K562 (cell line): ENCODE data around the gene SRPK2. TPM values are rescaled to one million over a fixed set of nuclear protein-coding genes. Genes with fewer than 3 reads are reported as not detected.

Experiments
- BHLHE40 ChIP-seq: IDR thresholded peaks from 2 replicates; pipeline ENCODE4 v1.6.1; 2011; ENCODE audit warnings: low read length, improper control_type of control experiment
- IRF2 ChIP-seq: sonication (generic); formaldehyde crosslinking; IDR thresholded peaks from 2 replicates; pipeline ENCODE4 v1.8.1; 2022; ENCODE audit warnings: mild to moderate bottlenecking, missing genetic modification reagents
- KLF6 ChIP-seq: fragments of 250-450 bp; sonication (Bioruptor Pico); IDR thresholded peaks from 2 replicates; pipeline ENCODE4 v1.4.0; 2020; ENCODE audit warnings: mild to moderate bottlenecking, moderate library complexity, borderline replicate concordance
- ZFP30 ChIP-seq: fragments of 250-450 bp; sonication (Bioruptor Pico); IDR thresholded peaks from 2 replicates; pipeline ENCODE4 v1.8.0; 2022; ENCODE audit warnings: moderate library complexity, mild to moderate bottlenecking, inconsistent platforms, borderline replicate concordance
- polyA plus RNA-seq, 8 experiments: library from polyadenylated mRNA; depleted of rRNA in 4 of 8; stranded (reverse) in 5 of 8; unstranded in 3 of 8; fragments of >200 nt; fragmentation: Nextera tagmentation in 2 of 8; fragmentation: Illumina TruSeq in 1 of 8; extraction: Ambion mirVana in 2 of 8; extraction: Trizol in 1 of 8; gene quantifications; 2 replicates each; pipeline versions ENCODE4 v1.2.1 to v1.2.3, GENCODE V29; 2011 to 2014; ENCODE audit warnings: inconsistent platforms in 1 of 8, missing spikeins in 1 of 8
- total RNA-seq, 7 experiments: library from RNA; depleted of rRNA in 6 of 7; stranded (reverse); fragments of >200 nt in 6 of 7; fragmentation: Illumina TruSeq in 2 of 7; extraction: Trizol in 2 of 7; gene quantifications; 2 replicates each; pipeline versions ENCODE4 v1.2.1 to v1.2.3, GENCODE V29; 2011 to 2021; ENCODE audit warnings: low replicate concordance in 1 of 7
- TF ChIP-seq, protein P1 (sequence below), 2 experiments: IDR thresholded peaks in 1 of 2; conservative IDR thresholded peaks in 1 of 2; 2 replicates each; pipeline ENCODE4 v1.6.1; 2016; ENCODE audit warnings: low read depth in 2 of 2, mild to moderate bottlenecking in 1 of 2, missing compliant biosample characterization in 1 of 2, missing genetic modification characterization in 1 of 2, moderate library complexity in 1 of 2
- TF ChIP-seq, protein P2 (sequence below): fragments of 450-650 bp; IDR thresholded peaks from 2 replicates; pipeline ENCODE4 v1.6.1; 2018; ENCODE audit warnings: mild to moderate bottlenecking, low read depth; ENCODE audit not compliant: partially characterized antibody
- TF ChIP-seq, protein P3 (sequence below): fragments of 250-450 bp; sonication (Bioruptor Pico); IDR thresholded peaks from 2 replicates; pipeline ENCODE4 v1.4.0; 2020; ENCODE audit warnings: mild to moderate bottlenecking, moderate library complexity
- TF ChIP-seq, protein P4 (sequence below): fragments of 250-450 bp; sonication (Bioruptor Pico); IDR thresholded peaks from 2 replicates; pipeline ENCODE4 v1.5.0; 2020; ENCODE audit warnings: mild to moderate bottlenecking
- TF ChIP-seq, protein P5 (sequence below): fragments of 450-650 bp; IDR thresholded peaks from 2 replicates; pipeline ENCODE4 v1.6.1; 2017; ENCODE audit warnings: mild to moderate bottlenecking, moderate library complexity

SRPK2 gene
- total and polyA plus RNA-seq, 9 of the 15 experiments (the other 6 are each of a cell fraction or from before 2014, with no cell fraction given) = 21.5 to 44.7 (median 33.3) TPM

DNA sequence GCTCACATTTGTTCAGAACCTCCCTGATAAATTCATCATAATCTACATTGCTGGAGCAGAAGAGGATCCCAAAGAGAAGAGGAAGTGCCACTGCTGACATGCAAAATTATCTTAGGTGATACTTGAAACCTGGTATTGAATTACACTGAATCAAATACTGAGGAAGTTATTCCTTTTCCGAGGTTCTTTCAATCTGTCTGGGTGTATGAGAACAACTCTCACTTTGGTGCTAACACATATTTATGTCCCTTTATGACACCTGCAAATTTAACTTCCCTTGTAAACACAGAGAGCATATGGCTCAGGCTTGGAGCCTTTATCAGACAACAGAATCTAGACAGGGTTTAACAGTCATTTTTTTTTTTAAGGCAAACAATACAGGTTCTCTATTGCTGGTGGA lies 131.4 kb downstream of the SRPK2 start (continued):
- TF ChIP-seq, protein P1, sequence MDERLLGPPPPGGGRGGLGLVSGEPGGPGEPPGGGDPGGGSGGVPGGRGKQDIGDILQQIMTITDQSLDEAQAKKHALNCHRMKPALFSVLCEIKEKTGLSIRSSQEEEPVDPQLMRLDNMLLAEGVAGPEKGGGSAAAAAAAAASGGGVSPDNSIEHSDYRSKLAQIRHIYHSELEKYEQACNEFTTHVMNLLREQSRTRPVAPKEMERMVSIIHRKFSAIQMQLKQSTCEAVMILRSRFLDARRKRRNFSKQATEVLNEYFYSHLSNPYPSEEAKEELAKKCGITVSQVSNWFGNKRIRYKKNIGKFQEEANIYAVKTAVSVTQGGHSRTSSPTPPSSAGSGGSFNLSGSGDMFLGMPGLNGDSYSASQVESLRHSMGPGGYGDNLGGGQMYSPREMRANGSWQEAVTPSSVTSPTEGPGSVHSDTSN (CRISPR knock-in tag; IDR thresholded peaks at IDR 0.05; ENCODE audit: low read depth) = no peak
- TF ChIP-seq, protein P1 (tag; conservative IDR thresholded peaks at IDR 0.05; ENCODE audit: low read depth) = peak; percentile 48
- TF ChIP-seq, protein P2, sequence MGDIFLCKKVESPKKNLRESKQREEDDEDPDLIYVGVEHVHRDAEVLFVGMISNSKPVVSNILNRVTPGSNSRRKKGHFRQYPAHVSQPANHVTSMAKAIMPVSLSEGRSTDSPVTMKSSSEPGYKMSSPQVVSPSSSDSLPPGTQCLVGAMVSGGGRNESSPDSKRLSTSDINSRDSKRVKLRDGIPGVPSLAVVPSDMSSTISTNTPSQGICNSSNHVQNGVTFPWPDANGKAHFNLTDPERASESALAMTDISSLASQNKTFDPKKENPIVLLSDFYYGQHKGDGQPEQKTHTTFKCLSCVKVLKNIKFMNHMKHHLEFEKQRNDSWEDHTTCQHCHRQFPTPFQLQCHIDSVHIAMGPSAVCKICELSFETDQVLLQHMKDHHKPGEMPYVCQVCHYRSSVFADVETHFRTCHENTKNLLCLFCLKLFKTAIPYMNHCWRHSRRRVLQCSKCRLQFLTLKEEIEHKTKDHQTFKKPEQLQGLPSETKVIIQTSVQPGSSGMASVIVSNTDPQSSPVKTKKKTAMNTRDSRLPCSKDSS = no peak
- no peak for TF ChIP-seq IRF2 (CRISPR knock-in tag)
- 0 out of 2 replicates have a peak, but pooled peaks have one; percentile 4 for TF ChIP-seq BHLHE40
- TF ChIP-seq, protein P3, sequence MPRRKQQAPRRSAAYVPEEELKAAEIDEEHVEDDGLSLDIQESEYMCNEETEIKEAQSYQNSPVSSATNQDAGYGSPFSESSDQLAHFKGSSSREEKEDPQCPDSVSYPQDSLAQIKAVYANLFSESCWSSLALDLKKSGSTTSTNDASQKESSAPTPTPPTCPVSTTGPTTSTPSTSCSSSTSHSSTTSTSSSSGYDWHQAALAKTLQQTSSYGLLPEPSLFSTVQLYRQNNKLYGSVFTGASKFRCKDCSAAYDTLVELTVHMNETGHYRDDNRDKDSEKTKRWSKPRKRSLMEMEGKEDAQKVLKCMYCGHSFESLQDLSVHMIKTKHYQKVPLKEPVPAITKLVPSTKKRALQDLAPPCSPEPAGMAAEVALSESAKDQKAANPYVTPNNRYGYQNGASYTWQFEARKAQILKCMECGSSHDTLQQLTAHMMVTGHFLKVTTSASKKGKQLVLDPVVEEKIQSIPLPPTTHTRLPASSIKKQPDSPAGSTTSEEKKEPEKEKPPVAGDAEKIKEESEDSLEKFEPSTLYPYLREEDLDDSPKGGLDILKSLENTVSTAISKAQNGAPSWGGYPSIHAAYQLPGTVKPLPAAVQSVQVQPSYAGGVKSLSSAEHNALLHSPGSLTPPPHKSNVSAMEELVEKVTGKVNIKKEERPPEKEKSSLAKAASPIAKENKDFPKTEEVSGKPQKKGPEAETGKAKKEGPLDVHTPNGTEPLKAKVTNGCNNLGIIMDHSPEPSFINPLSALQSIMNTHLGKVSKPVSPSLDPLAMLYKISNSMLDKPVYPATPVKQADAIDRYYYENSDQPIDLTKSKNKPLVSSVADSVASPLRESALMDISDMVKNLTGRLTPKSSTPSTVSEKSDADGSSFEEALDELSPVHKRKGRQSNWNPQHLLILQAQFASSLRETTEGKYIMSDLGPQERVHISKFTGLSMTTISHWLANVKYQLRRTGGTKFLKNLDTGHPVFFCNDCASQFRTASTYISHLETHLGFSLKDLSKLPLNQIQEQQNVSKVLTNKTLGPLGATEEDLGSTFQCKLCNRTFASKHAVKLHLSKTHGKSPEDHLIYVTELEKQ = no peak
- TF ChIP-seq ZFP30 (CRISPR knock-in tag) = no peak
- TF ChIP-seq, protein P4, sequence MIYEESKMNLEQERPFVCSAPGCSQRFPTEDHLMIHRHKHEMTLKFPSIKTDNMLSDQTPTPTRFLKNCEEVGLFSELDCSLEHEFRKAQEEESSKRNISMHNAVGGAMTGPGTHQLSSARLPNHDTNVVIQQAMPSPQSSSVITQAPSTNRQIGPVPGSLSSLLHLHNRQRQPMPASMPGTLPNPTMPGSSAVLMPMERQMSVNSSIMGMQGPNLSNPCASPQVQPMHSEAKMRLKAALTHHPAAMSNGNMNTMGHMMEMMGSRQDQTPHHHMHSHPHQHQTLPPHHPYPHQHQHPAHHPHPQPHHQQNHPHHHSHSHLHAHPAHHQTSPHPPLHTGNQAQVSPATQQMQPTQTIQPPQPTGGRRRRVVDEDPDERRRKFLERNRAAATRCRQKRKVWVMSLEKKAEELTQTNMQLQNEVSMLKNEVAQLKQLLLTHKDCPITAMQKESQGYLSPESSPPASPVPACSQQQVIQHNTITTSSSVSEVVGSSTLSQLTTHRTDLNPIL (CRISPR knock-in tag) = no peak
- TF ChIP-seq KLF6 (CRISPR knock-in tag) = no peak
- TF ChIP-seq, protein P5, sequence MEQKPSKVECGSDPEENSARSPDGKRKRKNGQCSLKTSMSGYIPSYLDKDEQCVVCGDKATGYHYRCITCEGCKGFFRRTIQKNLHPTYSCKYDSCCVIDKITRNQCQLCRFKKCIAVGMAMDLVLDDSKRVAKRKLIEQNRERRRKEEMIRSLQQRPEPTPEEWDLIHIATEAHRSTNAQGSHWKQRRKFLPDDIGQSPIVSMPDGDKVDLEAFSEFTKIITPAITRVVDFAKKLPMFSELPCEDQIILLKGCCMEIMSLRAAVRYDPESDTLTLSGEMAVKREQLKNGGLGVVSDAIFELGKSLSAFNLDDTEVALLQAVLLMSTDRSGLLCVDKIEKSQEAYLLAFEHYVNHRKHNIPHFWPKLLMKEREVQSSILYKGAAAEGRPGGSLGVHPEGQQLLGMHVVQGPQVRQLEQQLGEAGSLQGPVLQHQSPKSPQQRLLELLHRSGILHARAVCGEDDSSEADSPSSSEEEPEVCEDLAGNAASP = no peak
- TF ChIP-seq, all 486 proteins: peak for 24
